ENCODE data around the gene POLR1F.

GRCh38 chr7:19670806-19671205 lies 38.0 kb downstream of the POLR1F start:
- TF ChIP-seq RAD21 (IDR thresholded peaks at IDR 0.05; ENCODE audit: low read depth) (no peak), SIN3A (IDR thresholded peaks at IDR 0.05; ENCODE audit: low read depth) (no peak), CTCF (IDR thresholded peaks at IDR 0.05 in 2 of 3, conservative IDR thresholded peaks at IDR 0.05 in 1 of 3; ENCODE audit: borderline replicate concordance in 1 of 3, insufficient read depth in 1 of 3, low read depth in 2 of 3, low read length in 2 of 3) (no peak), ZFX (IDR thresholded peaks at IDR 0.05) (no peak), POLR2A (IDR thresholded peaks at IDR 0.05; ENCODE audit: borderline replicate concordance, extremely low read depth, insufficient read depth, insufficient read length) (no peak), POLR2AphosphoS5 (IDR thresholded peaks at IDR 0.05; ENCODE audit: low read depth, low read length) (no peak), CEBPB (IDR thresholded peaks at IDR 0.05; ENCODE audit: low read depth) (no peak), EZH2 (IDR thresholded peaks at IDR 0.05) (no peak), ZBTB33 (IDR thresholded peaks at IDR 0.05; ENCODE audit: extremely low read depth, insufficient replicate concordance, low read length) (no peak), ZNF274 (IDR thresholded peaks at IDR 0.05; ENCODE audit: low read depth, low read length) (no peak), YY1 (IDR thresholded peaks at IDR 0.05; ENCODE audit: extremely low read depth, insufficient replicate concordance, low read depth, low read length) (no peak), JUND (IDR thresholded peaks at IDR 0.05) (no peak), SRF (IDR thresholded peaks at IDR 0.05; ENCODE audit: low read depth) (no peak), MAX (IDR thresholded peaks at IDR 0.05) (no peak)
